ENCODE data around the gene CST6.
"Not testable (repeated sequence)": the region's sequence is repeated elsewhere in the genome, so short reads cannot be mapped to it uniquely, and the experiment has no call there.

CST6 gene

DNA sequence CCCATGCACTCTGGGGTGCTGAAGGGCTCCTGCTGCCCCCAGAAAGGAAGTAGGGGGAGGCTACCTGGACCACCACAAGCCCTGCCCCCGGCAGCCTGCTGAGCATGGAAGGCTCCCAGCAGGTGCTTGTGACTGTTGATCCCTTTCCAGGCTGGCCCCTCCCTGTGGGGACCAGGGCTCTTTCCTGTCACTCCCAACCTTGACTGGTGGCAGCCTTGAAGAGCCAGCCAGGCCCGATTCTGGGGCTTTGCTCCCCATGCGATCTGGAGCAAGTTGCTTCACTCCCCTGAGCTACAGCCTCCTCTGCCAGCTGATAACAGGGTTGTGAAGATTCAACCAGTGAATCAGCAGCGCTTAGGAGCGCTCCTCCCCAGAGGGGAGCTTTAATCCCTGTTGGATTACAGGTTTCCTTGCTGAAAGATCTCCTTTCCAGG lies 4.6 kb upstream of the CST6 start:
- no peaks in the 10 kb centered on the region for H4K20me1 ChIP-seq (ENCODE audit: insufficient read depth, low read length)
- H3K9me2 ChIP-seq (ENCODE audit: low read depth, low read length) = no peaks in the 10 kb centered on the region
- H3K9ac ChIP-seq (ENCODE audit: low read length) = no peak overlapping the region
- H3K9me3 ChIP-seq (ENCODE audit: low read length) = no peaks in the 10 kb centered on the region
- H3F3A ChIP-seq (ENCODE audit: insufficient read depth, low read length) = no peaks in the 10 kb centered on the region
- no peak overlapping the region for H2AFZ ChIP-seq (ENCODE audit: low read length)
- TF ChIP-seq EZH2 (IDR thresholded peaks at IDR 0.05; ENCODE audit: borderline replicate concordance, low read length) (no peak), CTCF (IDR thresholded peaks at IDR 0.05; ENCODE audit: low read length) (no peak)
- peaks cover 25% of the 10 kb centered on the region for H3K36me3 ChIP-seq (ENCODE audit: insufficient read depth, low read length)
- peaks cover 7% of the 10 kb centered on the region for H3K79me2 ChIP-seq (ENCODE audit: insufficient read depth, low read length)
- no peak overlapping the region for H3K4me2 ChIP-seq (ENCODE audit: low read length)
- H3K27ac ChIP-seq (ENCODE audit: low read depth, low read length, poor library complexity, severe bottlenecking) = no peak overlapping the region
- H3K27me3 ChIP-seq (ENCODE audit: insufficient read depth, low read length) = no peaks in the 10 kb centered on the region
- H3K4me3 ChIP-seq (ENCODE audit: low read depth, low read length, poor library complexity, severe bottlenecking) = no peak overlapping the region
- H3K4me1 ChIP-seq (ENCODE audit: insufficient read depth, low read length, severe bottlenecking) = peaks cover 10% of the 10 kb centered on the region

GRCh38 chr11:66008095-66008467 lies 3.7 kb upstream of the CST6 start:
- H3K9ac ChIP-seq (ENCODE audit: low read length) = no peak overlapping the region
- peaks cover 25% of the 10 kb centered on the region for H3K36me3 ChIP-seq (ENCODE audit: insufficient read depth, low read length)
- H3K79me2 ChIP-seq (ENCODE audit: insufficient read depth, low read length) = peaks cover 4% of the 10 kb centered on the region
- no peaks in the 10 kb centered on the region for H3K9me3 ChIP-seq (ENCODE audit: low read length)
- peaks cover 6% of the 10 kb centered on the region for H3K4me1 ChIP-seq (ENCODE audit: insufficient read depth, low read length, severe bottlenecking)
- H2AFZ ChIP-seq (ENCODE audit: low read length) = no peak overlapping the region
- no peaks in the 10 kb centered on the region for H4K20me1 ChIP-seq (ENCODE audit: insufficient read depth, low read length)
- H3K27ac ChIP-seq (ENCODE audit: low read depth, low read length, poor library complexity, severe bottlenecking) = no peak overlapping the region
- H3F3A ChIP-seq (ENCODE audit: insufficient read depth, low read length) = no peaks in the 10 kb centered on the region
- no peaks in the 10 kb centered on the region for H3K9me2 ChIP-seq (ENCODE audit: low read depth, low read length)
- no peak overlapping the region for H3K4me3 ChIP-seq (ENCODE audit: low read depth, low read length, poor library complexity, severe bottlenecking)
- H3K4me2 ChIP-seq (ENCODE audit: low read length) = no peak overlapping the region
- H3K27me3 ChIP-seq (ENCODE audit: insufficient read depth, low read length) = no peaks in the 10 kb centered on the region
- no peak for TF ChIP-seq EZH2 (IDR thresholded peaks at IDR 0.05; ENCODE audit: borderline replicate concordance, low read length)
- TF ChIP-seq CTCF (IDR thresholded peaks at IDR 0.05; ENCODE audit: low read length) = no peak

GRCh38 chr11:66008468-66009101 lies 3.2 kb upstream of the CST6 start:
- Histone ChIP-seq H4K20me1 (ENCODE audit: insufficient read depth, low read length) (no peaks in the 10 kb centered on the region), H3K9me2 (ENCODE audit: low read depth, low read length) (no peaks in the 10 kb centered on the region), H3K9ac (ENCODE audit: low read length) (no peak overlapping the region), H2AFZ (ENCODE audit: low read length) (no peak overlapping the region), H3K27me3 (ENCODE audit: insufficient read depth, low read length) (no peaks in the 10 kb centered on the region), H3K79me2 (ENCODE audit: insufficient read depth, low read length) (no peaks in the 10 kb centered on the region), H3K4me2 (ENCODE audit: low read length) (no peak overlapping the region), H3K4me3 (ENCODE audit: low read depth, low read length, poor library complexity, severe bottlenecking) (no peak overlapping the region), H3K9me3 (ENCODE audit: low read length) (no peaks in the 10 kb centered on the region), H3F3A (ENCODE audit: insufficient read depth, low read length) (no peaks in the 10 kb centered on the region), H3K27ac (ENCODE audit: low read depth, low read length, poor library complexity, severe bottlenecking) (no peak overlapping the region), H3K36me3 (ENCODE audit: insufficient read depth, low read length) (peaks cover 23% of the 10 kb centered on the region), H3K4me1 (ENCODE audit: insufficient read depth, low read length, severe bottlenecking) (peaks cover 1% of the 10 kb centered on the region)
- no peak for TF ChIP-seq EZH2 (IDR thresholded peaks at IDR 0.05; ENCODE audit: borderline replicate concordance, low read length)
- TF ChIP-seq CTCF (IDR thresholded peaks at IDR 0.05; ENCODE audit: low read length) = no peak

GRCh38 chr11:66010036-66010435 lies 1.8 kb upstream of the CST6 start:
- H3F3A ChIP-seq (ENCODE audit: insufficient read depth, low read length); H3K79me2 ChIP-seq (ENCODE audit: insufficient read depth, low read length); H3K27ac ChIP-seq (ENCODE audit: low read depth, low read length, poor library complexity, severe bottlenecking); H3K4me2 ChIP-seq (ENCODE audit: low read length); H4K20me1 ChIP-seq (ENCODE audit: insufficient read depth, low read length); H3K27me3 ChIP-seq (ENCODE audit: insufficient read depth, low read length); H3K9me3 ChIP-seq (ENCODE audit: low read length); H2AFZ ChIP-seq (ENCODE audit: low read length); H3K9me2 ChIP-seq (ENCODE audit: low read depth, low read length); H3K9ac ChIP-seq (ENCODE audit: low read length); H3K4me1 ChIP-seq (ENCODE audit: insufficient read depth, low read length, severe bottlenecking); H3K4me3 ChIP-seq (ENCODE audit: low read depth, low read length, poor library complexity, severe bottlenecking): not testable (repeated sequence)
- H3K36me3 ChIP-seq (ENCODE audit: insufficient read depth, low read length) = peaks cover 11% of the 10 kb centered on the region; the same call in 1 of the 2 replicates

Data from OCI-LY1 (cell line).